Endothelial cell of umbilical vein (primary cell): ENCODE data around the gene RPL39. TPM values are rescaled to one million over a fixed set of nuclear protein-coding genes. Genes with fewer than 3 reads are reported as not detected.

Experiments used
- BruUV-seq: library from RNA; stranded (reverse); fragments of 400-500 nt; replicated peaks from 2 replicates; lab custom pipeline; 2021; lab: Mats Ljungman, UMichigan
- CTCF ChIA-PET: fragments of 300-600, 350-600 bp; sonication (Branson Sonifier 250); formaldehyde crosslinking; loops from one replicate; lab custom pipeline; 2021; ENCODE audit warnings: antibody characterized with exemption, inconsistent platforms; lab: Charles Lee
- POLR2A ChIA-PET: fragments of 300-600, 350-600 bp; sonication (Branson Sonifier 250); formaldehyde crosslinking; loops from one replicate; lab custom pipeline; 2021; ENCODE audit warnings: antibody characterized with exemption, inconsistent platforms; lab: Charles Lee
- DNase-seq: peaks from one replicate; pipeline ENCODE4 v3.0.0-alpha.2; 2011; ENCODE audit warnings: low read depth, low spot score
- FAIRE-seq: peaks from 2 replicates; lab custom pipeline; 2011; peaks lifted over from hg19 to GRCh38; lab: Jason Lieb, UNC
- H2AFZ ChIP-seq: 2 replicates; pipeline ENCODE4 v1.6.0; 2012; ENCODE audit warnings: low read depth, low read length, control low read depth, inconsistent platforms
- H3K27ac ChIP-seq: 2 replicates; pipeline ENCODE4 v1.5.1; 2011; ENCODE audit warnings: low read depth, mild to moderate bottlenecking, control low read depth, low read length, moderate library complexity; ENCODE audit not compliant: insufficient read depth
- H3K27me3 ChIP-seq, 2 experiments: 2 replicates each; pipeline versions ENCODE4 v1.6.0 to v1.6.1; 2011; ENCODE audit warnings: low read length in 2 of 2, mixed read lengths in 1 of 2; ENCODE audit not compliant: control insufficient read depth in 2 of 2, insufficient read depth in 2 of 2
- H3K36me3 ChIP-seq, 2 experiments: 2 replicates in 1 of 2; 3 replicates in 1 of 2; pipeline ENCODE4 v1.5.1; 2011; ENCODE audit warnings: low read length in 2 of 2, mild to moderate bottlenecking in 1 of 2, moderate library complexity in 1 of 2; ENCODE audit not compliant: control insufficient read depth in 2 of 2, insufficient read depth in 2 of 2; ENCODE audit errors: extremely low read depth in 1 of 2
- H3K4me1 ChIP-seq: 3 replicates; pipeline ENCODE4 v1.5.1; 2011; ENCODE audit warnings: mild to moderate bottlenecking, low read length; ENCODE audit not compliant: control insufficient read depth, insufficient read depth; ENCODE audit errors: extremely low read depth
- H3K4me2 ChIP-seq: 2 replicates; pipeline ENCODE4 v1.6.1; 2011; ENCODE audit warnings: low read length, control low read depth, mixed read lengths; ENCODE audit not compliant: insufficient read depth
- H3K4me3 ChIP-seq, 3 experiments: fragments of 200-600 bp in 1 of 3; sonication (generic), shearing (Covaris generic) in 1 of 3; replicated peaks in 1 of 3; 2 replicates each; pipeline ENCODE4 v1.5.1; 2011 to 2016; ENCODE audit warnings: control low read depth in 3 of 3, low read length in 3 of 3, mild to moderate bottlenecking in 2 of 3, inconsistent platforms in 1 of 3, low read depth in 1 of 3, moderate library complexity in 1 of 3; ENCODE audit not compliant: insufficient read depth in 1 of 3
- H3K79me2 ChIP-seq: 2 replicates; pipeline ENCODE4 v1.6.0; 2012; ENCODE audit warnings: low read length, inconsistent platforms; ENCODE audit not compliant: control insufficient read depth, insufficient read depth
- H3K9ac ChIP-seq: replicated peaks from 2 replicates; pipeline ENCODE3; 2011; ENCODE audit warnings: low read length, control low read depth; ENCODE audit not compliant: insufficient read depth; ENCODE audit errors: extremely low read depth
- H3K9me1 ChIP-seq: replicated peaks from 3 replicates; pipeline ENCODE4 v1.6.0; 2011; ENCODE audit warnings: mild to moderate bottlenecking, low read length; ENCODE audit not compliant: control insufficient read depth, insufficient read depth; ENCODE audit errors: extremely low read depth
- H3K9me3 ChIP-seq: replicated peaks from 2 replicates; pipeline ENCODE4 v1.5.1; 2012; ENCODE audit warnings: low read length, inconsistent platforms; ENCODE audit not compliant: control insufficient read depth, insufficient read depth
- H4K20me1 ChIP-seq: replicated peaks from 2 replicates; pipeline ENCODE3; 2011; ENCODE audit warnings: mild to moderate bottlenecking, low read length; ENCODE audit not compliant: control insufficient read depth, insufficient read depth; ENCODE audit errors: extremely low read depth
- CTCF ChIP-seq, 2 donors: IDR thresholded peaks; 1 replicate in 1 of 2; 2 replicates in 1 of 2; pipeline ENCODE4 v1.5.1; 2011; ENCODE audit warnings: low read length in 2 of 2, mild to moderate bottlenecking in 2 of 2, moderate library complexity in 2 of 2, control low read depth in 1 of 2, inconsistent platforms in 1 of 2, low read depth in 1 of 2; ENCODE audit not compliant: insufficient read depth in 1 of 2; ENCODE audit errors: extremely low read depth in 1 of 2
- EZH2 ChIP-seq: IDR thresholded peaks from 2 replicates; pipeline ENCODE4 v1.6.1; 2012; ENCODE audit warnings: borderline replicate concordance, low read depth, mild to moderate bottlenecking, moderate library complexity, low read length, inconsistent platforms; ENCODE audit not compliant: severe bottlenecking
- FOS ChIP-seq: IDR thresholded peaks from 2 replicates; pipeline ENCODE4 v1.6.1; 2011; ENCODE audit warnings: mild to moderate bottlenecking, low read length, moderate library complexity, borderline replicate concordance; ENCODE audit not compliant: insufficient read depth
- GATA2 ChIP-seq: IDR thresholded peaks from 2 replicates; pipeline ENCODE4 v1.7.0; 2011; ENCODE audit warnings: low read depth, mild to moderate bottlenecking, moderate library complexity, mixed read lengths, low read length; ENCODE audit not compliant: insufficient read length, insufficient read depth
- JUN ChIP-seq: IDR thresholded peaks from 2 replicates; pipeline ENCODE4 v1.6.1; 2011; ENCODE audit warnings: borderline replicate concordance, low read depth; ENCODE audit not compliant: insufficient read length, insufficient read depth
- MYC ChIP-seq: IDR thresholded peaks from one replicate; pipeline ENCODE4 v1.6.1; 2011; ENCODE audit warnings: mild to moderate bottlenecking, low read depth, low read length
- POLR2A ChIP-seq: IDR thresholded peaks from 2 replicates; pipeline ENCODE4 v1.6.1; 2012; ENCODE audit warnings: low read depth, mild to moderate bottlenecking, control low read depth, low read length
- POLR2AphosphoS5 ChIP-seq: IDR thresholded peaks from 2 replicates; pipeline ENCODE4 v1.6.1; 2012; ENCODE audit warnings: low read depth, mild to moderate bottlenecking, control low read depth, low read length, moderate library complexity; ENCODE audit not compliant: insufficient read depth
- dilution Hi-C: fragments of 300-500 bp; cut with MboI; formaldehyde crosslinking; loops from one replicate; pipeline ENCODE4 v1.15.0; 2019; ENCODE audit warnings: low sequenced_read_pairs; ENCODE audit not compliant: extremely low pct_ligation_motif_present
- intact Hi-C: fragments of 100-400 bp; cut with micrococcal nuclease; formaldehyde crosslinking; loops from one replicate; pipeline ENCODE4 v1.10.0; 2022
- polyA plus RNA-seq, 4 experiments: library from polyadenylated mRNA; depleted of rRNA in 3 of 4; stranded (reverse) in 3 of 4; unstranded in 1 of 4; fragments of >200 nt; gene quantifications; 2 replicates each; pipeline versions ENCODE4 v1.2.1 to v1.2.3, GENCODE V29; 2011 to 2012; ENCODE audit warnings: missing spikeins in 1 of 4
- total RNA-seq: library from RNA; stranded (reverse); gene quantifications from 2 replicates; pipeline ENCODE4 v1.2.3, GENCODE V29; 2021
- TF ChIP-seq, protein P1 (sequence below): IDR thresholded peaks from 2 replicates; pipeline ENCODE4 v1.6.1; 2011; ENCODE audit not compliant: insufficient read depth, insufficient read length

The RPL39 gene
- total and polyA plus RNA-seq, 2 donors (not counting 3 experiments of a cell fraction or from before 2014, with no cell fraction given) = 1,305 to 1,516 TPM

GRCh38 chrX:119753639-119754257 lies 37.7 kb downstream of the RPL39 start:
- Histone ChIP-seq H3K9me3 (no peaks in the 10 kb centered on the region), H3K4me2 (no peak overlapping the region), H3K27me3 (no peaks in the 10 kb centered on the region), H3K9ac (no peak overlapping the region), H3K9me1 (no peaks in the 10 kb centered on the region), H2AFZ (no peak overlapping the region), H4K20me1 (no peaks in the 10 kb centered on the region), H3K4me3 (no peak overlapping the region), H3K36me3 (no peaks in the 10 kb centered on the region), H3K79me2 (no peaks in the 10 kb centered on the region), H3K4me1 (no peaks in the 10 kb centered on the region), H3K27ac (no peak overlapping the region)
- dilution Hi-C loops (no loop called here), intact Hi-C loops (loop anchor here (1.0 kb wide), 1 partner anchor 237 kb away; no protein-coding TSS in a partner anchor)
- peak; percentile 49 for FAIRE-seq
- DNase-seq = peak; percentile 56
- ChIA-PET CTCF (interaction anchor here (0.9 to 2.4 kb wide), 8 partner anchors 9 to 237 kb away, joined by 3 to 11 read pairs (median 4); no protein-coding TSS in a partner anchor), POLR2A (no interaction called here)
- peak; percentile 21 to 40 for TF ChIP-seq CTCF (IDR thresholded peaks at IDR 0.05; ENCODE audit: extremely low read depth in 1 of 2, insufficient read depth in 1 of 2, low read depth in 1 of 2, low read length in 2 of 2)
- TF ChIP-seq GATA2 = no peak
- BruUV-seq = no TSS peak

GRCh38 chrX:119753001-119753400 lies 38.4 kb downstream of the RPL39 start:
- Histone ChIP-seq H3K9me3 (no peaks in the 10 kb centered on the region), H3K4me3 (no peak overlapping the region), H2AFZ (no peak overlapping the region), H3K36me3 (no peaks in the 10 kb centered on the region), H3K4me1 (no peaks in the 10 kb centered on the region), H3K9me1 (no peaks in the 10 kb centered on the region), H3K27ac (no peak overlapping the region), H3K27me3 (no peaks in the 10 kb centered on the region), H3K4me2 (no peak overlapping the region), H3K9ac (no peak overlapping the region), H3K79me2 (no peaks in the 10 kb centered on the region), H4K20me1 (no peaks in the 10 kb centered on the region)
- no TSS peak for BruUV-seq
- intact Hi-C loops = loop anchor here (1.0 kb wide), 1 partner anchor 237 kb away; no protein-coding TSS in a partner anchor
- no peak for TF ChIP-seq GATA2
- TF ChIP-seq, protein P1, sequence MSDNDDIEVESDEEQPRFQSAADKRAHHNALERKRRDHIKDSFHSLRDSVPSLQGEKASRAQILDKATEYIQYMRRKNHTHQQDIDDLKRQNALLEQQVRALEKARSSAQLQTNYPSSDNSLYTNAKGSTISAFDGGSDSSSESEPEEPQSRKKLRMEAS = no peak
- TF ChIP-seq MYC = no peak
- TF ChIP-seq CTCF (IDR thresholded peaks at IDR 0.05; ENCODE audit: extremely low read depth in 1 of 2, insufficient read depth in 1 of 2, low read depth in 1 of 2, low read length in 2 of 2) = no peak
- TF ChIP-seq POLR2AphosphoS5 = no peak
- TF ChIP-seq FOS = no peak
- no peak for TF ChIP-seq EZH2
- no peak for TF ChIP-seq POLR2A
- TF ChIP-seq JUN = no peak
- CTCF ChIA-PET = interaction anchor here (0.9 to 2.2 kb wide), 5 partner anchors 8 to 237 kb away, joined by 4 to 11 read pairs (median 5); no protein-coding TSS in a partner anchor
- DNase-seq = no peak
- POLR2A ChIA-PET = no interaction called here
- dilution Hi-C loops = no loop called here
- FAIRE-seq = no peak
